ENCODE data around the gene TBC1D22A. TPM values are rescaled to one million over a fixed set of nuclear protein-coding genes. Genes with fewer than 3 reads are reported as not detected.

Gene TBC1D22A
- total and polyA plus RNA-seq, 2 experiments from 2014 or later = 9.6 to 13.3 TPM

DNA sequence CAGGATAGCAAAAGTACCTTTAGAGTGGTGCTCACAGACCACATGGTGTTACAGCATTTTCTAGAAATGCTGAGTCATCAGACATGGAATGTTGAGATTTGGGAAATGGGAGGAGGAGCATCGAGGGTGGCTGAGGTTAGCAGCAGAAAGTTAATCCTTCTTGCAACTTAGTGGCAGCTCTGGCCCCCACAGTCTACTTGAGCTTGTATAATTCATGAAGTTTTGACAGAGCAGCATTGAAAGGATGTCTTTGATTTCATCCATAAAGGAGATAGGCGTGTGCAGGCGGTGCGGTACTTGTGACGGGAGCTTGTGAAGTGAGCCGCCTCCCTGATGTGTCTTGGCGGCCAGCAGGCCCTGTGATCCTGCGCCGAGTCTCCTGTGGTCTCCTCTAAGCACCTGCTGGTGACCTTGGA lies 330.5 kb downstream of the TBC1D22A start:
- H3K9me3 Mint-ChIP-seq = peaks cover 13% of the 10 kb centered on the region
- DNase-seq (ENCODE audit: low spot score) (no peak), ATAC-seq (no peak; the same call in 2 of the 3 replicates)
- H3K4me3 Mint-ChIP-seq = no peak overlapping the region
- Histone ChIP-seq H3K79me2 (replicated peaks; ENCODE audit: insufficient read depth) (no peaks in the 10 kb centered on the region), H3K4me3 (no peak overlapping the region), H2AFZ (no peak overlapping the region), H3F3A (replicated peaks; ENCODE audit: low read depth) (no peaks in the 10 kb centered on the region), H3K36me3 (ENCODE audit: insufficient read depth) (no peaks in the 10 kb centered on the region), H3K4me2 (no peak overlapping the region), H3K27ac (ENCODE audit: low read depth) (no peak overlapping the region), H3K9me2 (ENCODE audit: insufficient read depth) (no peaks in the 10 kb centered on the region), H3K27me3 (ENCODE audit: insufficient read depth) (no peaks in the 10 kb centered on the region), H4K20me1 (replicated peaks; ENCODE audit: insufficient read depth) (0 out of 2 replicates have a peak, but pooled peaks cover 4% of the 10 kb centered on the region), H3K4me1 (ENCODE audit: insufficient read depth) (peaks cover 21% of the 10 kb centered on the region; the same call in 1 of the 2 replicates)
- peaks cover 3% of the 10 kb centered on the region for H3K27me3 Mint-ChIP-seq (ENCODE audit: insufficient read depth, low read depth, poor library complexity)
- H3K36me3 Mint-ChIP-seq (ENCODE audit: low read depth) = peaks cover 10% of the 10 kb centered on the region; the same call in 1 of the 3 replicates
- TF ChIP-seq STAT1 (IDR thresholded peaks at IDR 0.05; ENCODE audit: unreplicated experiment) (no peak), EZH2 (IDR thresholded peaks at IDR 0.05; ENCODE audit: low read depth, unreplicated experiment) (no peak), ZNF331 (CRISPR knock-in tag; IDR thresholded peaks at IDR 0.05; ENCODE audit: low read depth) (no peak), JUNB (IDR thresholded peaks at IDR 0.05; ENCODE audit: unreplicated experiment) (no peak), NANOG (IDR thresholded peaks at IDR 0.05; ENCODE audit: borderline replicate concordance) (no peak), ZNF114 (CRISPR knock-in tag; IDR thresholded peaks at IDR 0.05) (no peak), POLR2AphosphoS5 (IDR thresholded peaks at IDR 0.05; ENCODE audit: low read depth) (no peak), CREB1 (CRISPR knock-in tag; IDR thresholded peaks at IDR 0.05; ENCODE audit: low read depth) (no peak), EZH2phosphoT487 (IDR thresholded peaks at IDR 0.05; ENCODE audit: unreplicated experiment) (no peak)
- TF ChIP-seq, protein P1, sequence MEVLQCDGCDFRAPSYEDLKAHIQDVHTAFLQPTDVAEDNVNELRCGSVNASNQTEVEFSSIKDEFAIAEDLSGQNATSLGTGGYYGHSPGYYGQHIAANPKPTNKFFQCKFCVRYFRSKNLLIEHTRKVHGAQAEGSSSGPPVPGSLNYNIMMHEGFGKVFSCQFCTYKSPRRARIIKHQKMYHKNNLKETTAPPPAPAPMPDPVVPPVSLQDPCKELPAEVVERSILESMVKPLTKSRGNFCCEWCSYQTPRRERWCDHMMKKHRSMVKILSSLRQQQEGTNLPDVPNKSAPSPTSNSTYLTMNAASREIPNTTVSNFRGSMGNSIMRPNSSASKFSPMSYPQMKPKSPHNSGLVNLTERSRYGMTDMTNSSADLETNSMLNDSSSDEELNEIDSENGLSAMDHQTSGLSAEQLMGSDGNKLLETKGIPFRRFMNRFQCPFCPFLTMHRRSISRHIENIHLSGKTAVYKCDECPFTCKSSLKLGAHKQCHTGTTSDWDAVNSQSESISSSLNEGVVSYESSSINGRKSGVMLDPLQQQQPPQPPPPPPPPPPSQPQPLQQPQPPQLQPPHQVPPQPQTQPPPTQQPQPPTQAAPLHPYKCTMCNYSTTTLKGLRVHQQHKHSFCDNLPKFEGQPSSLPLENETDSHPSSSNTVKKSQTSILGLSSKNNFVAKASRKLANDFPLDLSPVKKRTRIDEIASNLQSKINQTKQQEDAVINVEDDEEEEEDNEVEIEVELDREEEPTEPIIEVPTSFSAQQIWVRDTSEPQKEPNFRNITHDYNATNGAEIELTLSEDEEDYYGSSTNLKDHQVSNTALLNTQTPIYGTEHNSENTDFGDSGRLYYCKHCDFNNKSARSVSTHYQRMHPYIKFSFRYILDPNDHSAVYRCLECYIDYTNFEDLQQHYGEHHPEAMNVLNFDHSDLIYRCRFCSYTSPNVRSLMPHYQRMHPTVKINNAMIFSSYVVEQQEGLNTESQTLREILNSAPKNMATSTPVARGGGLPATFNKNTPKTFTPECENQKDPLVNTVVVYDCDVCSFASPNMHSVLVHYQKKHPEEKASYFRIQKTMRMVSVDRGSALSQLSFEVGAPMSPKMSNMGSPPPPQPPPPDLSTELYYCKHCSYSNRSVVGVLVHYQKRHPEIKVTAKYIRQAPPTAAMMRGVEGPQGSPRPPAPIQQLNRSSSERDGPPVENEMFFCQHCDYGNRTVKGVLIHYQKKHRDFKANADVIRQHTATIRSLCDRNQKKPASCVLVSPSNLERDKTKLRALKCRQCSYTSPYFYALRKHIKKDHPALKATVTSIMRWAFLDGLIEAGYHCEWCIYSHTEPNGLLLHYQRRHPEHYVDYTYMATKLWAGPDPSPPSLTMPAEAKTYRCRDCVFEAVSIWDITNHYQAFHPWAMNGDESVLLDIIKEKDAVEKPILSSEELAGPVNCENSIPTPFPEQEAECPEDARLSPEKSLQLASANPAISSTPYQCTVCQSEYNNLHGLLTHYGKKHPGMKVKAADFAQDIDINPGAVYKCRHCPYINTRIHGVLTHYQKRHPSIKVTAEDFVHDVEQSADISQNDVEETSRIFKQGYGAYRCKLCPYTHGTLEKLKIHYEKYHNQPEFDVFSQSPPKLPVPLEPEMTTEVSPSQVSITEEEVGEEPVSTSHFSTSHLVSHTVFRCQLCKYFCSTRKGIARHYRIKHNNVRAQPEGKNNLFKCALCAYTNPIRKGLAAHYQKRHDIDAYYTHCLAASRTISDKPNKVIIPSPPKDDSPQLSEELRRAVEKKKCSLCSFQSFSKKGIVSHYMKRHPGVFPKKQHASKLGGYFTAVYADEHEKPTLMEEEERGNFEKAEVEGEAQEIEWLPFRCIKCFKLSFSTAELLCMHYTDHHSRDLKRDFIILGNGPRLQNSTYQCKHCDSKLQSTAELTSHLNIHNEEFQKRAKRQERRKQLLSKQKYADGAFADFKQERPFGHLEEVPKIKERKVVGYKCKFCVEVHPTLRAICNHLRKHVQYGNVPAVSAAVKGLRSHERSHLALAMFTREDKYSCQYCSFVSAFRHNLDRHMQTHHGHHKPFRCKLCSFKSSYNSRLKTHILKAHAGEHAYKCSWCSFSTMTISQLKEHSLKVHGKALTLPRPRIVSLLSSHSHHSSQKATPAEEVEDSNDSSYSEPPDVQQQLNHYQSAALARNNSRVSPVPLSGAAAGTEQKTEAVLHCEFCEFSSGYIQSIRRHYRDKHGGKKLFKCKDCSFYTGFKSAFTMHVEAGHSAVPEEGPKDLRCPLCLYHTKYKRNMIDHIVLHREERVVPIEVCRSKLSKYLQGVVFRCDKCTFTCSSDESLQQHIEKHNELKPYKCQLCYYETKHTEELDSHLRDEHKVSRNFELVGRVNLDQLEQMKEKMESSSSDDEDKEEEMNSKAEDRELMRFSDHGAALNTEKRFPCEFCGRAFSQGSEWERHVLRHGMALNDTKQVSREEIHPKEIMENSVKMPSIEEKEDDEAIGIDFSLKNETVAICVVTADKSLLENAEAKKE (CRISPR knock-in tag; IDR thresholded peaks at IDR 0.05) = no peak
- TF ChIP-seq, protein P2, sequence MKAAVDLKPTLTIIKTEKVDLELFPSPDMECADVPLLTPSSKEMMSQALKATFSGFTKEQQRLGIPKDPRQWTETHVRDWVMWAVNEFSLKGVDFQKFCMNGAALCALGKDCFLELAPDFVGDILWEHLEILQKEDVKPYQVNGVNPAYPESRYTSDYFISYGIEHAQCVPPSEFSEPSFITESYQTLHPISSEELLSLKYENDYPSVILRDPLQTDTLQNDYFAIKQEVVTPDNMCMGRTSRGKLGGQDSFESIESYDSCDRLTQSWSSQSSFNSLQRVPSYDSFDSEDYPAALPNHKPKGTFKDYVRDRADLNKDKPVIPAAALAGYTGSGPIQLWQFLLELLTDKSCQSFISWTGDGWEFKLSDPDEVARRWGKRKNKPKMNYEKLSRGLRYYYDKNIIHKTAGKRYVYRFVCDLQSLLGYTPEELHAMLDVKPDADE (IDR thresholded peaks at IDR 0.05) = no peak
- TF ChIP-seq, protein P3, sequence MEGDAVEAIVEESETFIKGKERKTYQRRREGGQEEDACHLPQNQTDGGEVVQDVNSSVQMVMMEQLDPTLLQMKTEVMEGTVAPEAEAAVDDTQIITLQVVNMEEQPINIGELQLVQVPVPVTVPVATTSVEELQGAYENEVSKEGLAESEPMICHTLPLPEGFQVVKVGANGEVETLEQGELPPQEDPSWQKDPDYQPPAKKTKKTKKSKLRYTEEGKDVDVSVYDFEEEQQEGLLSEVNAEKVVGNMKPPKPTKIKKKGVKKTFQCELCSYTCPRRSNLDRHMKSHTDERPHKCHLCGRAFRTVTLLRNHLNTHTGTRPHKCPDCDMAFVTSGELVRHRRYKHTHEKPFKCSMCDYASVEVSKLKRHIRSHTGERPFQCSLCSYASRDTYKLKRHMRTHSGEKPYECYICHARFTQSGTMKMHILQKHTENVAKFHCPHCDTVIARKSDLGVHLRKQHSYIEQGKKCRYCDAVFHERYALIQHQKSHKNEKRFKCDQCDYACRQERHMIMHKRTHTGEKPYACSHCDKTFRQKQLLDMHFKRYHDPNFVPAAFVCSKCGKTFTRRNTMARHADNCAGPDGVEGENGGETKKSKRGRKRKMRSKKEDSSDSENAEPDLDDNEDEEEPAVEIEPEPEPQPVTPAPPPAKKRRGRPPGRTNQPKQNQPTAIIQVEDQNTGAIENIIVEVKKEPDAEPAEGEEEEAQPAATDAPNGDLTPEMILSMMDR (conservative IDR thresholded peaks at IDR 0.05; ENCODE audit: low read depth in 2 of 2) = no peak
- TF ChIP-seq, protein P4, sequence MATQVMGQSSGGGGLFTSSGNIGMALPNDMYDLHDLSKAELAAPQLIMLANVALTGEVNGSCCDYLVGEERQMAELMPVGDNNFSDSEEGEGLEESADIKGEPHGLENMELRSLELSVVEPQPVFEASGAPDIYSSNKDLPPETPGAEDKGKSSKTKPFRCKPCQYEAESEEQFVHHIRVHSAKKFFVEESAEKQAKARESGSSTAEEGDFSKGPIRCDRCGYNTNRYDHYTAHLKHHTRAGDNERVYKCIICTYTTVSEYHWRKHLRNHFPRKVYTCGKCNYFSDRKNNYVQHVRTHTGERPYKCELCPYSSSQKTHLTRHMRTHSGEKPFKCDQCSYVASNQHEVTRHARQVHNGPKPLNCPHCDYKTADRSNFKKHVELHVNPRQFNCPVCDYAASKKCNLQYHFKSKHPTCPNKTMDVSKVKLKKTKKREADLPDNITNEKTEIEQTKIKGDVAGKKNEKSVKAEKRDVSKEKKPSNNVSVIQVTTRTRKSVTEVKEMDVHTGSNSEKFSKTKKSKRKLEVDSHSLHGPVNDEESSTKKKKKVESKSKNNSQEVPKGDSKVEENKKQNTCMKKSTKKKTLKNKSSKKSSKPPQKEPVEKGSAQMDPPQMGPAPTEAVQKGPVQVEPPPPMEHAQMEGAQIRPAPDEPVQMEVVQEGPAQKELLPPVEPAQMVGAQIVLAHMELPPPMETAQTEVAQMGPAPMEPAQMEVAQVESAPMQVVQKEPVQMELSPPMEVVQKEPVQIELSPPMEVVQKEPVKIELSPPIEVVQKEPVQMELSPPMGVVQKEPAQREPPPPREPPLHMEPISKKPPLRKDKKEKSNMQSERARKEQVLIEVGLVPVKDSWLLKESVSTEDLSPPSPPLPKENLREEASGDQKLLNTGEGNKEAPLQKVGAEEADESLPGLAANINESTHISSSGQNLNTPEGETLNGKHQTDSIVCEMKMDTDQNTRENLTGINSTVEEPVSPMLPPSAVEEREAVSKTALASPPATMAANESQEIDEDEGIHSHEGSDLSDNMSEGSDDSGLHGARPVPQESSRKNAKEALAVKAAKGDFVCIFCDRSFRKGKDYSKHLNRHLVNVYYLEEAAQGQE (IDR thresholded peaks at IDR 0.05; ENCODE audit: unreplicated experiment) = no peak
- peak overlapping the region; percentile 76; the same call in 1 of the 2 replicates for H3K27ac Mint-ChIP-seq
- peaks cover 32% of the 10 kb centered on the region for H3K4me1 Mint-ChIP-seq
